ENCODE measurements around the gene SFT2D3. TPM values are rescaled to one million over a fixed set of nuclear protein-coding genes. Genes with fewer than 3 reads are reported as not detected.

Gene SFT2D3, protein sequence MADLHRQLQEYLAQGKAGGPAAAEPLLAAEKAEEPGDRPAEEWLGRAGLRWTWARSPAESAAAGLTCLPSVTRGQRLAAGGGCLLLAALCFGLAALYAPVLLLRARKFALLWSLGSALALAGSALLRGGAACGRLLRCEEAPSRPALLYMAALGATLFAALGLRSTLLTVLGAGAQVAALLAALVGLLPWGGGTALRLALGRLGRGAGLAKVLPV
- total RNA-seq, result 2.1 and 2.6 TPM in 2 replicates

DNA sequence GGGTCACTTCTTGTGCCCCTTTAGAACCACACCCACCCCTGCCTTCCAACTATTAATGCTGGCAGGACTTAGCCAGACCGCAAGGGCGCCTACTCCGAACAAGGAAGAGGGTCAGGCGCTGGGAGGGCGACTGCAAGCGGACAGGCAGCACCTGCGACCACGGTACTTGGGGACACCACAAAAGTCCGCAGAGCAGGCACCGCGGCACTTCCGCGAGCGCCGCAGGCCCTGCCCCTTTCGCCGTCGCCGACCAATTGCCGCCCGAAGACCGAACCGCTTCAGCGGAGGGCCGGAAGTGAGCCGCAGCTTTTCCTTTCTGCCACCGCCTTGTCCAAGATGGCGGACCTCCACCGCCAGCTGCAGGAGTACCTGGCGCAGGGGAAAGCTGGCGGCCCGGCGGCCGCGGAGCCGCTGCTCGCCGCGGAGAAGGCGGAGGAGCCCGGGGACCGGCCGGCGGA lies at the start of gene SFT2D3:
Gene SFT2D3, plus strand, starts transcription at position 305 of the 458 bp plus-strand sequence. Its CDS starts 32 bp downstream, at position 337.

DNA sequence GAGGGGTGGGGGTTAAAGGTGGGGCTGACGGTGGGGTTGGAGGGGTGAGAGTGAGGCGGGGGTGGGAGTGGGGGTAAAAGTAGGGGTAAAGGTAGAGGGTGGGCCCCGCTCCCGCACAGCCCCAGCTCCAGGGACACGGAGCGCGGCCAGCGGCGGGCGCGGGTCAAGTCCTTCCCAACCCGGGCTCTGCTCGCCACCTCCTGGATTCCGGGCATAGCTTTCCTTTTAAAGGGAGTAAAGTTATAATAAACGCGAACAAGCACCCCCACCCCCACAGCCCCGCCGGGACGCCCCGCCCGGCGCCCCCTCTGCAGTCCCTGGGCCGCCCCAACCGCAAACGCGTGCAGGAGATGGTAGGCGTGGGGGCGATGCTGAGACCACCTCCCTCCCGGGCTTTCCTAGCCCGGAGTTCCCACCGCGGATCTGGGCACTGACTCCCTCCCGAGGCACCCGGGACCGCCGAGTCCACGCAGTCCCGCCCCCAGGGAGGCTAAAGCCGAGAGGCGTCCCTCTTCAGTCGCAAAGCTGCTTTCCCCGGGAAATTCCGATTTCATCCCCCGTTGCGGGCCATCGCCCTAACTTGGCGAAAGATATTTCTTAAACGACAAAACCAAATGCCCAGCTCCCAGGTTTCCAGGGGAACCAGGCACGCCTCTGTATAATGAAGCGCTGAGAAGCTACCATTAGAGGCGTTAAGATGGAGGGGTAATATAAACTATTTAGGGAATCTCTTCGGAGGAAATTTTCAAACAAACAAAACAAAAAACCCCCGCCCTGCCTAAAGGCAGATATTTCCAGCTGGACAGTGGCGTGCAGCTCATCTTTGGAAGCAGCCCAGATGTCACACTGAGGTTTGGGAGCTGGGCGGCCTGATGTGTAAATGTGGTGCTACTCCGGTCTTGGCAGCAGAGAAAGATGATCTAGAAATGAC lies 25.7 kb upstream of the SFT2D3 start, which contains the start of gene LIMS2:
Gene LIMS2, minus strand, starts transcription at position 200 of the 931 bp plus-strand sequence. CDS start 506 bp downstream, outside the sequence.

Other genes with a start within 250 kb of the SFT2D3 start
- gene IWS1, start 175.0 kb upstream of the SFT2D3 start, total RNA-seq, result 29.1 and 49.3 TPM in 2 replicates
- under 0.01 and 0.06 TPM in 2 replicates for gene MYO7B, start 165.8 kb upstream of the SFT2D3 start, total RNA-seq
- gene GPR17, start 55.3 kb upstream of the SFT2D3 start, total RNA-seq, result not detected in 2 replicates
- 11.2 and 20.9 TPM in 2 replicates for gene LIMS2, start 26.0 kb upstream of the SFT2D3 start, total RNA-seq
- gene WDR33, start 109.7 kb downstream of the SFT2D3 start, total RNA-seq, result 16.7 and 59.1 TPM in 2 replicates
- 16.0 and 33.9 TPM in 2 replicates for gene POLR2D, start 156.7 kb downstream of the SFT2D3 start, total RNA-seq
- gene AMMECR1L, start 184.5 kb downstream of the SFT2D3 start, total RNA-seq, result 12.3 and 24.2 TPM in 2 replicates